Activated CD4-positive, alpha-beta T cell treated with anti-CD3 and anti-CD28 coated beads, Interleukin-2, amount 50 U/mL, for 4 hours (primary cell): Measurements from ENCODE around the gene INAFM2.

Experiments used
- DNase-seq, 2 experiments: peaks; one replicate each; pipeline ENCODE4 v3.0.0-alpha.2; 2020

INAFM2 gene

DNA sequence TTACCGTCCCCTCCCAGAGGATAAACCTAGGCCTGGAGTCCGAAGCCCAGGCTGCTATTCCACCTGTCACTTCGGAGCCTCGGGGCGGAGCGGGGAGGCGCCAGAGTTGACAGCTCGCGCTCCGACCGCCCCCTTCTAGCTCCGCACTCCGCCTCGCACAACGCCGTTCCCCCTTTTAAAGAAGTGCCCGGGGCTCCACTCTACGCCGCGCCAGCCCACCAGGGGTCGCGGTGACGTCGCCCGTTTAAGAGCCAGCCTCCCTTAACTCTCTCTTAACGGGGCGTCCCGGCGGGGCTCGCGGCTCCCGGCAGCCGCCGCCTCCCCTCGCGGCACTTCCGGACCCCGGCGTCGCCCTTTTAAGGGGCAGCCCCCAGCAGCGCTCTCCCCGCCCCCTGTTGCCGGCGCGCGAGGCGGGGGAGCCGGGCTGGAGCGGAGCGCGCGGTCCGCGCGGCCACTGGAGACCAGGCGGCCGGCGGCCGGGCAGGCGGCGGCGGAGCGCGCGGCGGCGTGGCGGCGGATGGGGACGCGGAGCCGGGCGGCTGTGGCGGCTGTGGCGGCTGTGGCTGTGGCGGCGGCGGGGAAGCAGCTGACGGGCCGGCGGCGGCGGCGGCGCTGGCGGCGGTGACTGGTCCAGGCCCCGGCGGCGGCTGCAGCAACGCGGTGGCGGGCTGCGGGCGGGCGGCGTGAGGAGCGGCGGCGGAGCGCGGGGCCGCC lies at the start of gene INAFM2:
INAFM2 (plus strand) TSS at position 454 of the 714 bp plus-strand sequence. CDS start 364 bp downstream, outside the sequence.
- peak; percentile 82 to 87 for DNase-seq

DNA sequence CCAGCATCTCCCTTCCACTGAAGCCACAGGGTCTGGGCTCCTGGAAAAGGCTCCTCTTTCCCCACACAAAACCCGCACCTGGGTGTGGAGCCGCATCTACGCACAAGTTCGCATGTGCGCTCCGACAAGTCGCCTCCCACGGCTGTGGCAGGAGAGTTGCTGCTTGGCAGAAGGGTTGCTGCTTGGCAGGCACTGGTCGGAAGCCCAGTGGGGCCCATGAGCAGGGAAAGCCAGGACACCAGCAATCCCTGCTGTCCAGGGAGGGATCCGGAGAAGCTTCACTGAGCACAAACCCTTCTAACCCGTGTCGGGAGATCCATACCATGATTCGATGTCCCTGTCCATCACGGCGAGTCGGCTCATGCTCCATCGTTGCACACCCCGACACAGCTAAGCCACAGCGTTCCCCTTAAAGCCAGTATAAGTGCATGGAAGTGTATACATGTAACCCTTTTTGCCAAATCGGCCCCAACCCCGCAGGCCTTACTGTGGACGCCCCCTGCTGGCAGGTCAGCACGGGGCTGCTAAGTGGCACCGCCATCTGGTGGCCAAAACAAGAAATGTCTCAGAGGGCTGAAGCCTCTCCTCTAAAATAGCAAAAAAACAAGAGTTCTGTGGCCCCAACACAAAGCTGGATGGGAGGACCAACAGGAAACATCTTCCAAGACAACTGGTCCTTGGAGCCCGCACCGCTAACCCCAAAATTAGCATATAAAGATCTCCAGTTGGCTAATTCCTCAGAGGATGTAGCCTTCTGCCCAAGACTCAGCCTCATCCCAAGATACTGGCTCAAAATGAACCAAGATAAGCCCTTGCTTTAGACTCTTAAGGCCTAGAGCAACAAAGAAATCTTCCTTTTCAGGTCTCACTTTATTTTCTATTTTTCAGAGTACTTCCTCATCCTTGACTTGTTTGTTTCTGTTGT lies 48.9 kb upstream of the INAFM2 start:
- DNase-seq = peak; percentile 83

GRCh38 chr15:40275523-40275922 lies 48.0 kb upstream of the INAFM2 start:
- no peak for DNase-seq

- no peak for DNase-seq
Observed at GRCh38 chr15:40275954-40276353, 47.5 kb upstream of the INAFM2 start.

DNA sequence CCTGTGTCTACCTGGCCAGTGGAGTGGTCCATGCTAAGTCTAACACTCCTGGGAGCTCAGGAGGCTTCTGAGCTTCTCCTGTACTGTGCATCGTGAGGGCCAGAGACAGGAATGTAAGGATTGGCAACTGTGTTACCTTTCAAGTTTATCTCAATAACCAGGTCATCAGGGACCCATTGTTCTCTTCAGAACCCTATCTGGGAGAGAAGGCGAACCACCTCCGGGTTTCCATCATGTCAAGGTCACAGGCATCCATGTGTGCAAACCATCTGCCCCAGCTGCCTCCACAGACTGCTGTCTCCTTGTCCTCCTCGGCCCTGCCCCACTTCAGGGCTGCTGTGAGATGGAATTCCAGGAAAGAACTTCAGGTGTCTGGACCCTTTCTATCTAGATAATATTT lies 46.6 kb upstream of the INAFM2 start:
- DNase-seq = no peak

GRCh38 chr15:40277471-40277870 lies 46.0 kb upstream of the INAFM2 start:
- no peak for DNase-seq

- no peak for DNase-seq
Observed at GRCh38 chr15:40278026-40278425, 45.5 kb upstream of the INAFM2 start.

DNA sequence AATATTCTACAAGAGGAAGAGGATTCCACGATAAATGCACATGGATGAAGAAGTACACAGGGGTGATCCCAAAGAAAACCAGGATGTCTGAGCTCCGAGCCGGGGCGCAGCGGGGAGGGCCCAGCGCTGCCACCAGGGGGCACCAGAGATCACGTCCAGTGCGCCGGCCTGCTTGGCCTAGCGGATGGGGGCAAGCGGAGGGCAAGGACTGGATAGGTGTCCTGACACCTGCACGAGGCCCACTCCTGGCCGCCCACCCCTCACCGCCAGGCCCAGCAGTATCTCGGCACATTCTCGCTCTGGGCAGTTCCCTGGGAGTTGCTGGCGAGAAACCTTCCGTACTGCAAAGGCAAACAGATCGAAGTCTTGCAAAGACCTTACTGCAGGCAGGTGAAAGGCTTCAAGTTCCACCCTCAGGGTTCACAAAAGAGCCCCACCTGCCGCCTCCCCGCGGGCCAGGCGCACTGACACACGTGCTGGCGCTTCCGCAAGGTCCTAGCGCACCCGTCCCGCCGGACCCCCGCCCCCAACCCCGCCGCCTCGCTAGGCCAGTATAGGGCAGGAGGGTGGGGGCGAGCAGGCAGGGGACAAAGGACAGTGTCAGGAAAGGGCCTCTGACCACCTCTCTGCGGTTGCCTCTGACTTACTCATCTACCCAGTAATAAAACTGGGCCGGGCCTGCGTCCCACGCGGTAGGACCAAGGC lies 43.9 kb upstream of the INAFM2 start:
- peak; percentile 57 to 60 for DNase-seq

DNA sequence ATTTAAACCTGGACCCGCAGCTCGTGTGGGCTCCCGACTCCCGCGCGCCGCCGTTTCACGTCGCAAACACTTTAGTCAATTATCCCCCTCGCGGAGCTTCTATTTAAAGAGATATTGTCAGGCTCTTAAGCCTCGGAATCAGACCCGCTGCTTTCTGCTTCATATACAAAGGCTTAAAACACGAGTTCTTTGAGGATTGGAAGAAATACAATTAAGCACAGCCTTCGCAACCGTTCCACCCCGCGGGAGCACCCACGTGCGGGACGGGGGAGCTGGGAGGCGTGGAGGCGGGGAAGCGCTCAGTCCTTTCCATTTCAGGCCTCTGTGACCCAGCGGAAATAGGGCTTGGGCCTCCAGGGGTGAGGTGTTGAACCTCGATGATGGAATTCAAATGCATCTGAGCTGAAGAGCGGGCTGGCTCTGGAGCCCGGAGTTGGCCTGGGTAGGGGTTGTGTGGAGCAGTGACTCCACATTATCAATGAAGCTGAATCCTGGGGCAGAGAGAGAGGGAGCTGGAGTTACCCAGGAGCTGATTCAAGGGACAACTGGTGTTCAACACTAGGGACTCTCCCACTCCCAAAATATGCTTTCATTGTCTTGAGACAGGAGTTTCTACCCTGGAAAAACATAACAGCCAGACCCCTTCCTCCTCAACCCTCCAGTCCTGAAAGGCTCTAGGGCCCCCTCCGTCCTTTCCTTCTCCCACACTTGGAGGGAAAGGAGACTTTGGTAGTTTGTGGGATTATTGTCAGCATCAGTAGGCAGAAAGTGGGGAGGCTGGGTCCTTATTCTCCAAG lies 43.0 kb upstream of the INAFM2 start:
- no peak for DNase-seq

- DNase-seq = no peak
Observed at GRCh38 chr15:40281057-40281800, 42.3 kb upstream of the INAFM2 start.

DNA sequence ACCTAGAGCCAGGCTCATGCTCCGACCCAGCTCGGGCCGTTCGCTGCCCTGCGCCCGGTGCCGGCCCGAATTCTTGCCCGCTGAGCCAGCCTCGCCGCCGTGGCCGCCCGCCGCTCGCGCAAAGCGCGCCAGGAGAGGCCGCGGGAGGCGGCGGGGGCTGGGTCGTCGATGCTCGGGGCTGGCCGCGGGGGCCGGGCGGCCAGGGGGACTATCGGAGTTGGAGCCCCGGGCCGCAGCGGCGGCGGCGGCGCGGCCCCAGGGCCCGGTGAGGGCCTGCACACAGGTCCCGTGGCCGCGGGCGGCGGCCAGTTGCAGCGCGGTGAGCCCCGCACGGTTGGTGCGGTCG lies 41.7 kb upstream of the INAFM2 start:
- no peak for DNase-seq

- DNase-seq = peak; percentile 18 to 27
Observed at GRCh38 chr15:40282147-40282868, 41.2 kb upstream of the INAFM2 start.

GRCh38 chr15:40282869-40283614 lies 40.5 kb upstream of the INAFM2 start, which contains the start of gene ANKRD63:
TSS of gene ANKRD63 (minus strand) at chr15:40283064. CDS start at chr15:40282586, 478 bp downstream.
- DNase-seq = peak; percentile 32 to 35

- DNase-seq = no peak
Observed at GRCh38 chr15:40283615-40284300, 39.7 kb upstream of the INAFM2 start.

DNA sequence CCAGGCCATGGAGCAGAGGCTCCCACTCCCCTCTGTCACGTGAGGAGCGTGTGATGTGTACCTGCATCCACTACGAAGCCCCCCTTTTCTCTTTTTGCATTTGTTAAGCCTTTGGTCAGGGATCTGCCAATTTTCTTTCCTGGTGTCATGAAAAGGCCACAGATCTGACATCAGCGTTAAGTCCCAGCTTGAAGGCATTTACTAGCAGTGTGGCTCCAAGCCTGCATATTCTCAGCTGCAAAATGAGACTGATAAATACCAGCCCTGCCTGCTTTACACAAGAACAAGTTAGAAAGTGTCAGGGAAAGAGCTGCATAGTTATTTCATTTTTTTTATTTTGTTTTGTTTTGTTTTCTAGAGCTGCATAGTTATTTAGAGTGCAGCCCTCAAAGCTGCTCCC lies 38.3 kb upstream of the INAFM2 start:
- DNase-seq = no peak

GRCh38 chr15:40285554-40286011 lies 37.9 kb upstream of the INAFM2 start:
- DNase-seq = no peak

DNA sequence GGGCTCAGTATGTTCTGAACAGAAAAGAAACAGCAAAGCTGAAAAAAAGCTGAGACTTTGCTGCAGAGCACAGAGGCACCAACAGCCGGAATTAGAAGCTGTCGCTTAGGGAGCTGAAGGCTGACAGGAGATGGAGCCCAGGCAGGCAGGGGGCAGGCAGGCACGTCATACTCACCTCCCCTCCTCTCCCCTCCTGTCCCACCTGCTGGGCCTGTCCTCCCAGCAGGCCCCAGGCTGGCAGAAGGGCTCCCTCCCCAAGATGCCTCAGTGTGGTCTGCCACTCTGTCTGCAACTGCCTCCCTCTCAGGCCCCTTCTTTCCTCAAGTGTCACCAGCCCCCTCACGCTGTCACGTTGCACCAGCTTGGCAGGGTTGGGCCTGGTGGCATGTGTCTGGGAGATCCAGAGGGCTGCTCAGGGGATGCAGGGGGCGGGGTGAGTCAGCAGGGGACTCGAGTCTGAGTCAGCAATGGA lies 37.4 kb upstream of the INAFM2 start:
- no peak for DNase-seq

DNA sequence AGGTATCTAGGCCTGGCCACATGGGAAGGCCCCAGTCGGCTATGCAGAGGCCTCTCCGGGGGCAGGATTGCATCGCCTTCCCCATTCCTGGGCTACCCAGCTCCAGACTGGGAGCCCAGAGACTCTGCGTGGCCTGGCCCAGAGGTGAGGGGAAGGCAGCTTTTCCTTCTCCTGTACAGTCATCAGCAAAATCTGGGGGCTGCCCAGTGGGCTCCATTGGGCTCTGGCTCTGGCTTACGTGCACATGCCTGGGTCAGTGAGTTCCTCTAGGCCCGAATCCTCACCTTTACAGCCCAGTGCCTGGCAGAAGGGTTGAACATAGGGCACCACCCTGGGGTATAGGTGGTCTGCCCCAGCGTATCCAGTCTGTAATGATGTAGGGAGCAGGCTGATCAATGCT lies 36.7 kb upstream of the INAFM2 start:
- DNase-seq = no peak

- DNase-seq = no peak
Observed at GRCh38 chr15:40287505-40287904, 36.0 kb upstream of the INAFM2 start.
